ENCODE data around the gene EGF.

EGF gene

GRCh38 chr4:109982521-109982920 lies 69.8 kb downstream of the EGF start:
- Histone ChIP-seq H3K23ac (ENCODE audit: low read depth, low read length, poor library complexity) (no peak overlapping the region), H3K36me3 (replicated peaks in 1 of 2; ENCODE audit: control insufficient read depth in 2 of 2, insufficient read depth in 2 of 2, low read length in 2 of 2) (peaks cover 0 to 1% of the 10 kb centered on the region in 2 donors), H2AK5ac (ENCODE audit: low read depth, low read length) (no peak overlapping the region), H3K27me3 (ENCODE audit: control insufficient read depth in 3 of 3, insufficient read depth in 3 of 3, low read depth in 1 of 3, low read length in 3 of 3) (no peaks in the 10 kb centered on the region), H3K9me3 (replicated peaks in 1 of 2; ENCODE audit: control insufficient read depth in 2 of 2, insufficient read depth in 1 of 2, low read depth in 1 of 2, low read length in 2 of 2) (no peaks in the 10 kb centered on the region), H2AFZ (ENCODE audit: low read length) (no peak overlapping the region), H2BK12ac (ENCODE audit: low read length) (no peak overlapping the region), H3K4me1 (ENCODE audit: control insufficient read depth in 2 of 2, insufficient read depth in 1 of 2, low read depth in 1 of 2, low read length in 2 of 2) (peaks cover 5 to 7% of the 10 kb centered on the region in 2 donors), H3K4me3 (ENCODE audit: low read length in 2 of 2) (no peak overlapping the region), H3K79me1 (ENCODE audit: low read depth, low read length) (no peaks in the 10 kb centered on the region), H4K8ac (ENCODE audit: low read depth, low read length) (no peak overlapping the region), H3K9ac (ENCODE audit: low read depth, low read length, poor library complexity) (no peak overlapping the region), H2BK120ac (ENCODE audit: low read depth, low read length) (no peak overlapping the region), H3K18ac (ENCODE audit: low read length) (no peak overlapping the region), H2BK5ac (ENCODE audit: low read length) (no peak overlapping the region), H4K91ac (ENCODE audit: low read depth, low read length, poor library complexity) (no peak overlapping the region), H2BK15ac (ENCODE audit: low read length) (no peak overlapping the region), H3K4me2 (ENCODE audit: insufficient read depth, low read length, poor library complexity, severe bottlenecking) (no peak overlapping the region), H3K14ac (ENCODE audit: low read length) (no peak overlapping the region), H3K4ac (ENCODE audit: low read length) (no peak overlapping the region), H3K27ac (replicated peaks; ENCODE audit: low read length) (no peak overlapping the region)
- DNase-seq (ENCODE audit: low spot score) = no peak
- no CpG with 5 or more reads among the region's 3 CpGs for WGBS, 2 donors (ENCODE audit: extremely low coverage in 2 of 2, insufficient read length in 2 of 2, insufficient replicate concordance in 1 of 2)

- no peak overlapping the region for H3K14ac ChIP-seq (ENCODE audit: low read length)
- H2AFZ ChIP-seq (ENCODE audit: low read length) = no peak overlapping the region
- H3K27me3 ChIP-seq (ENCODE audit: control insufficient read depth in 3 of 3, insufficient read depth in 3 of 3, low read depth in 1 of 3, low read length in 3 of 3) = no peaks in the 10 kb centered on the region
- no peak overlapping the region for H2BK120ac ChIP-seq (ENCODE audit: low read depth, low read length)
- H3K4me1 ChIP-seq (ENCODE audit: control insufficient read depth in 2 of 2, insufficient read depth in 1 of 2, low read depth in 1 of 2, low read length in 2 of 2) = no peaks in the 10 kb centered on the region
- H3K18ac ChIP-seq (ENCODE audit: low read length) = no peak overlapping the region
- H4K8ac ChIP-seq (ENCODE audit: low read depth, low read length) = no peak overlapping the region
- H2BK12ac ChIP-seq (ENCODE audit: low read length) = no peak overlapping the region
- no peak overlapping the region for H3K9ac ChIP-seq (ENCODE audit: low read depth, low read length, poor library complexity)
- no peaks in the 10 kb centered on the region for H3K79me1 ChIP-seq (ENCODE audit: low read depth, low read length)
- no peaks in the 10 kb centered on the region for H3K9me3 ChIP-seq (replicated peaks in 1 of 2; ENCODE audit: control insufficient read depth in 2 of 2, insufficient read depth in 1 of 2, low read depth in 1 of 2, low read length in 2 of 2)
- peaks cover 0 to 2% of the 10 kb centered on the region in 2 donors for H3K36me3 ChIP-seq (replicated peaks in 1 of 2; ENCODE audit: control insufficient read depth in 2 of 2, insufficient read depth in 2 of 2, low read length in 2 of 2)
- H3K4me3 ChIP-seq (ENCODE audit: low read length in 2 of 2) = no peak overlapping the region
- no peak overlapping the region for H3K23ac ChIP-seq (ENCODE audit: low read depth, low read length, poor library complexity)
- H2BK15ac ChIP-seq (ENCODE audit: low read length) = no peak overlapping the region
- DNase-seq (ENCODE audit: low spot score) = no peak
- WGBS, 2 donors (ENCODE audit: extremely low coverage in 2 of 2, insufficient read length in 2 of 2, insufficient replicate concordance in 1 of 2) = no CpG with 5 or more reads among the region's 4 CpGs
- no peak overlapping the region for H3K4me2 ChIP-seq (ENCODE audit: insufficient read depth, low read length, poor library complexity, severe bottlenecking)
- no peak overlapping the region for H4K91ac ChIP-seq (ENCODE audit: low read depth, low read length, poor library complexity)
- H2AK5ac ChIP-seq (ENCODE audit: low read depth, low read length) = no peak overlapping the region
- no peak overlapping the region for H3K4ac ChIP-seq (ENCODE audit: low read length)
- H2BK5ac ChIP-seq (ENCODE audit: low read length) = no peak overlapping the region
- no peak overlapping the region for H3K27ac ChIP-seq (replicated peaks; ENCODE audit: low read length)
Observed at GRCh38 chr4:109985993-109986974, 73.6 kb downstream of the EGF start.

GRCh38 chr4:109989044-109989443 lies 76.4 kb downstream of the EGF start:
- H2BK12ac ChIP-seq (ENCODE audit: low read length) = no peak overlapping the region
- H3K14ac ChIP-seq (ENCODE audit: low read length) = no peak overlapping the region
- no peak overlapping the region for H2AK5ac ChIP-seq (ENCODE audit: low read depth, low read length)
- no peak overlapping the region for H2BK120ac ChIP-seq (ENCODE audit: low read depth, low read length)
- WGBS, 2 donors (ENCODE audit: extremely low coverage in 2 of 2, insufficient read length in 2 of 2, insufficient replicate concordance in 1 of 2) = no CpG with 5 or more reads among the region's 13 CpGs
- H2BK5ac ChIP-seq (ENCODE audit: low read length) = no peak overlapping the region
- H2AFZ ChIP-seq (ENCODE audit: low read length) = peak overlapping the region; percentile 23
- H3K4me2 ChIP-seq (ENCODE audit: insufficient read depth, low read length, poor library complexity, severe bottlenecking) = no peak overlapping the region
- no peak overlapping the region for H3K9ac ChIP-seq (ENCODE audit: low read depth, low read length, poor library complexity)
- no peak overlapping the region for H3K4ac ChIP-seq (ENCODE audit: low read length)
- H3K4me3 ChIP-seq (ENCODE audit: low read length in 2 of 2) = no peak overlapping the region
- no peaks in the 10 kb centered on the region for H3K27me3 ChIP-seq (ENCODE audit: control insufficient read depth in 3 of 3, insufficient read depth in 3 of 3, low read depth in 1 of 3, low read length in 3 of 3)
- H3K18ac ChIP-seq (ENCODE audit: low read length) = no peak overlapping the region
- H3K4me1 ChIP-seq (ENCODE audit: control insufficient read depth in 2 of 2, insufficient read depth in 1 of 2, low read depth in 1 of 2, low read length in 2 of 2) = no peaks in the 10 kb centered on the region
- no peak overlapping the region for H3K27ac ChIP-seq (replicated peaks; ENCODE audit: low read length)
- no peak overlapping the region for H2BK15ac ChIP-seq (ENCODE audit: low read length)
- peaks cover 0 to 2% of the 10 kb centered on the region in 2 donors for H3K36me3 ChIP-seq (replicated peaks in 1 of 2; ENCODE audit: control insufficient read depth in 2 of 2, insufficient read depth in 2 of 2, low read length in 2 of 2)
- no peak overlapping the region for H3K23ac ChIP-seq (ENCODE audit: low read depth, low read length, poor library complexity)
- no peak overlapping the region for H4K91ac ChIP-seq (ENCODE audit: low read depth, low read length, poor library complexity)
- no peak overlapping the region for H4K8ac ChIP-seq (ENCODE audit: low read depth, low read length)
- H3K79me1 ChIP-seq (ENCODE audit: low read depth, low read length) = no peaks in the 10 kb centered on the region
- H3K9me3 ChIP-seq (replicated peaks in 1 of 2; ENCODE audit: control insufficient read depth in 2 of 2, insufficient read depth in 1 of 2, low read depth in 1 of 2, low read length in 2 of 2) = no peaks in the 10 kb centered on the region
- DNase-seq (ENCODE audit: low spot score) = no peak

- H3K4me1 ChIP-seq (ENCODE audit: control insufficient read depth in 2 of 2, insufficient read depth in 1 of 2, low read depth in 1 of 2, low read length in 2 of 2) = no peaks in the 10 kb centered on the region
Observed at GRCh38 chr4:109989618-109990017, 76.9 kb downstream of the EGF start.

More at GRCh38 chr4:109989618-109990017, 76.9 kb downstream of the EGF start:
- Histone ChIP-seq H2BK12ac (ENCODE audit: low read length) (no peak overlapping the region), H2BK5ac (ENCODE audit: low read length) (no peak overlapping the region), H3K18ac (ENCODE audit: low read length) (no peak overlapping the region), H3K9ac (ENCODE audit: low read depth, low read length, poor library complexity) (no peak overlapping the region), H3K9me3 (replicated peaks in 1 of 2; ENCODE audit: control insufficient read depth in 2 of 2, insufficient read depth in 1 of 2, low read depth in 1 of 2, low read length in 2 of 2) (no peaks in the 10 kb centered on the region), H3K36me3 (replicated peaks in 1 of 2; ENCODE audit: control insufficient read depth in 2 of 2, insufficient read depth in 2 of 2, low read length in 2 of 2) (peaks cover 0 to 2% of the 10 kb centered on the region in 2 donors), H2BK15ac (ENCODE audit: low read length) (no peak overlapping the region), H3K79me1 (ENCODE audit: low read depth, low read length) (no peaks in the 10 kb centered on the region), H3K14ac (ENCODE audit: low read length) (no peak overlapping the region), H3K4me3 (ENCODE audit: low read length in 2 of 2) (no peak overlapping the region), H3K4me2 (ENCODE audit: insufficient read depth, low read length, poor library complexity, severe bottlenecking) (no peak overlapping the region), H3K27ac (replicated peaks; ENCODE audit: low read length) (no peak overlapping the region), H4K91ac (ENCODE audit: low read depth, low read length, poor library complexity) (no peak overlapping the region), H3K27me3 (ENCODE audit: control insufficient read depth in 3 of 3, insufficient read depth in 3 of 3, low read depth in 1 of 3, low read length in 3 of 3) (no peaks in the 10 kb centered on the region), H2BK120ac (ENCODE audit: low read depth, low read length) (no peak overlapping the region), H3K23ac (ENCODE audit: low read depth, low read length, poor library complexity) (no peak overlapping the region), H2AFZ (ENCODE audit: low read length) (no peak overlapping the region), H4K8ac (ENCODE audit: low read depth, low read length) (no peak overlapping the region), H3K4ac (ENCODE audit: low read length) (no peak overlapping the region), H2AK5ac (ENCODE audit: low read depth, low read length) (no peak overlapping the region)
- no peak for DNase-seq (ENCODE audit: low spot score)
- no CpG with 5 or more reads among the region's 6 CpGs for WGBS, 2 donors (ENCODE audit: extremely low coverage in 2 of 2, insufficient read length in 2 of 2, insufficient replicate concordance in 1 of 2)
